IPS-15b (cell line): ENCODE results near the gene TCAIM.

Source experiments
- H3K27me3 ChIP-seq: one replicate; pipeline ENCODE4 v1.6.1; 2013; ENCODE audit warnings: low read length; ENCODE audit not compliant: control insufficient read depth, insufficient read depth
- H3K36me3 ChIP-seq: one replicate; pipeline ENCODE4 v1.6.1; 2013; ENCODE audit warnings: low read length; ENCODE audit not compliant: control insufficient read depth, insufficient read depth
- H3K4me1 ChIP-seq: one replicate; pipeline ENCODE4 v1.6.1; 2013; ENCODE audit warnings: mild to moderate bottlenecking, low read length; ENCODE audit not compliant: control insufficient read depth, insufficient read depth
- H3K4me3 ChIP-seq: one replicate; pipeline ENCODE4 v1.5.1; 2013; ENCODE audit warnings: low read depth, low read length
- H3K9ac ChIP-seq: one replicate; pipeline ENCODE4 v1.6.1; 2013; ENCODE audit warnings: low read depth, mild to moderate bottlenecking, low read length
- H3K9me3 ChIP-seq: one replicate; pipeline ENCODE4 v1.6.1; 2013; ENCODE audit warnings: mild to moderate bottlenecking, low read length; ENCODE audit not compliant: control insufficient read depth, insufficient read depth

TCAIM gene

GRCh38 chr3:44419116-44419922, 80.8 kb downstream of the TCAIM start:
- Histone ChIP-seq H3K9me3 (no peaks in the 10 kb centered on the region), H3K36me3 (no peaks in the 10 kb centered on the region), H3K4me3 (no peak overlapping the region), H3K4me1 (no peaks in the 10 kb centered on the region), H3K27me3 (no peaks in the 10 kb centered on the region), H3K9ac (no peak overlapping the region)

GRCh38 chr3:44419923-44420650, 81.5 kb downstream of the TCAIM start:
- Histone ChIP-seq H3K27me3 (no peaks in the 10 kb centered on the region), H3K36me3 (no peaks in the 10 kb centered on the region), H3K4me1 (no peaks in the 10 kb centered on the region), H3K9me3 (no peaks in the 10 kb centered on the region), H3K4me3 (no peak overlapping the region), H3K9ac (no peak overlapping the region)

DNA sequence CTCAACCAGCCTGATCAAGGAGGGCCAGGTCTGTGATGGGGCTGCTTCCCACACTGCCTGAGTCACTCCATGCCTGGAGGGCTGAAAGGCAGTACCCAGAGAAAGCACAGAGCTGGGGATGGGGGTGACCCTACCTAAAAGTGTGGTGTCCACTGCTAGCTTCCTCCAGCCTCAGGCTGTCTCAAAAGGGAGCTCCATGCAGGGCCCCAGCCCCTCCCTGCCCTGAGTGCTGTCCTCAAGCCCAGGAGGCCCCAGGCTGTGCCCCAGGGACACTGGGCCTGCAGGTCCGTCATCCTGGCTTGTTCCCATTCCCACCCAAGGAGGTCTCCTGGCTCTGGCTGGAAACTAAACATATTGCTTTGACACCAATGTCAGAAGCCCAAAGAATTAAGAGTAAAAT, 82.1 kb downstream of the TCAIM start:
- H3K4me3 ChIP-seq = no peak overlapping the region
- H3K27me3 ChIP-seq = no peaks in the 10 kb centered on the region
- no peaks in the 10 kb centered on the region for H3K9me3 ChIP-seq
- H3K4me1 ChIP-seq = no peaks in the 10 kb centered on the region
- no peaks in the 10 kb centered on the region for H3K36me3 ChIP-seq
- H3K9ac ChIP-seq = no peak overlapping the region

DNA sequence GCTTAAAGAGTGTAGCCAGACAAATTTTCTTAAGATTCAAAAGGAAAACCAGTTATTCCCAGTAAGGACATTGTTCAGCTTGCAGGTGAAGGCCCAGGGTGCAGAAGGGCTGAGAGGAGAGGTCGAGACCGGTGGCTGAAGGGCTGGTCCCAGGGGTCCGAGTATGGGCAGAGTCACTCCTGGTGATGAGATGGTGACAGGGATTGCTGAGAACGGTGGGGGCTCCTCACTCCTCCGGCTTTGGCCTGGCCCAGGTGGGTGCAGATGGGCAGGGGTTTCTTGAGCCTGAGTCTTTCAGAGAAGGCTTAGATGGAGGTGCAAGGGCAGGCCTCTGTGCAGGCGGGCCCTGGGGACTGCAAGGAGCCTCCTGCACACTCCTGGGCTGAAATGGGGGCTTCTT, 82.7 kb downstream of the TCAIM start:
- no peaks in the 10 kb centered on the region for H3K27me3 ChIP-seq
- no peaks in the 10 kb centered on the region for H3K4me1 ChIP-seq
- no peaks in the 10 kb centered on the region for H3K36me3 ChIP-seq
- H3K4me3 ChIP-seq = no peak overlapping the region
- no peak overlapping the region for H3K9ac ChIP-seq
- no peaks in the 10 kb centered on the region for H3K9me3 ChIP-seq

- no peak overlapping the region for H3K9ac ChIP-seq
- H3K4me1 ChIP-seq = no peaks in the 10 kb centered on the region
- H3K27me3 ChIP-seq = no peaks in the 10 kb centered on the region
- H3K4me3 ChIP-seq = no peak overlapping the region
- no peaks in the 10 kb centered on the region for H3K36me3 ChIP-seq
- no peaks in the 10 kb centered on the region for H3K9me3 ChIP-seq
Observed at GRCh38 chr3:44424758-44425157, 86.2 kb downstream of the TCAIM start.

- Histone ChIP-seq H3K9me3 (no peaks in the 10 kb centered on the region), H3K4me1 (no peaks in the 10 kb centered on the region), H3K4me3 (no peak overlapping the region), H3K36me3 (no peaks in the 10 kb centered on the region), H3K9ac (no peak overlapping the region), H3K27me3 (no peaks in the 10 kb centered on the region)
Observed at GRCh38 chr3:44427683-44428082, 89.1 kb downstream of the TCAIM start.

GRCh38 chr3:44428910-44429309, 90.3 kb downstream of the TCAIM start:
- no peaks in the 10 kb centered on the region for H3K9me3 ChIP-seq
- H3K27me3 ChIP-seq = no peaks in the 10 kb centered on the region
- no peaks in the 10 kb centered on the region for H3K36me3 ChIP-seq
- no peak overlapping the region for H3K4me3 ChIP-seq
- H3K4me1 ChIP-seq = no peaks in the 10 kb centered on the region
- no peak overlapping the region for H3K9ac ChIP-seq

DNA sequence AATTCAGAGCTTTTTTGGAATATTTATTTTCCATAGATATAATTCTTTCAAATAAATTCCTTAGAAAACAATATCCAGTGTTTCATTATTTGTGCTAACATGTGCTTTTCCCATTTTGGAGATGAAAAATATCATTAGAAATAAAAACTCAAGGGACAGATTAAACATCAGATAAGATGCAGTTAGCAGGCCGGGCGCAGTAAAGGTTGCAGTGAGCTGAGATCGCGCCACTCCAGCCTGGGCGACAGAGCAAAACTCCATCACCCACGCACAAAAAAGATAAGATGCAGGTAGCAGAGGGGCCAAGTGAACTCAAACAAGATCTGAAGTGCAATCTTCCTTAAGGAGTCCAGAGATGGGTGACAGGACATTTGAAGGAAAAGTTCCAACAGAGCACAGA, 90.9 kb downstream of the TCAIM start:
- Histone ChIP-seq H3K4me1 (no peaks in the 10 kb centered on the region), H3K4me3 (no peak overlapping the region), H3K9me3 (no peaks in the 10 kb centered on the region), H3K9ac (no peak overlapping the region), H3K36me3 (no peaks in the 10 kb centered on the region), H3K27me3 (no peaks in the 10 kb centered on the region)

DNA sequence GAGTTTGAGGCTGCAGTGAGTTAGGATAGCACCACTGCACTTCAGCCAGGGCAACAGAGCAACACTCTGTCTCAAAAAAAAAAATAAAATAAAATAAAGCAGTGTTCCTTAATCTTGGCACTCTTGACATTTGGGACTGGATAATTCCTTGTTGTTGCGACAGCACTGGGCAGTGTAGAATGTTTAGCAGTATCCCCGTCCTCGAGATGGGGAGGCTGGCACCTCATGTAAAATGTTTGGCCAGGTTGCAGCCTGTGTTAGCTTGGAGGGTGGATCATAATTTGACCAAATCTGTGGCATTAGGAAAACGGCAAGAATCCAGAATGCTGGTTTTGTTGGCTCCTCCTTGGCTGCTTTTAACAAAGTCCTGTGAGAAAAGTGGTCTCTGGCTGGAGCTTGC, 91.9 kb downstream of the TCAIM start:
- Histone ChIP-seq H3K9ac (no peak overlapping the region), H3K36me3 (no peaks in the 10 kb centered on the region), H3K9me3 (no peaks in the 10 kb centered on the region), H3K27me3 (no peaks in the 10 kb centered on the region), H3K4me1 (no peaks in the 10 kb centered on the region), H3K4me3 (no peak overlapping the region)

DNA sequence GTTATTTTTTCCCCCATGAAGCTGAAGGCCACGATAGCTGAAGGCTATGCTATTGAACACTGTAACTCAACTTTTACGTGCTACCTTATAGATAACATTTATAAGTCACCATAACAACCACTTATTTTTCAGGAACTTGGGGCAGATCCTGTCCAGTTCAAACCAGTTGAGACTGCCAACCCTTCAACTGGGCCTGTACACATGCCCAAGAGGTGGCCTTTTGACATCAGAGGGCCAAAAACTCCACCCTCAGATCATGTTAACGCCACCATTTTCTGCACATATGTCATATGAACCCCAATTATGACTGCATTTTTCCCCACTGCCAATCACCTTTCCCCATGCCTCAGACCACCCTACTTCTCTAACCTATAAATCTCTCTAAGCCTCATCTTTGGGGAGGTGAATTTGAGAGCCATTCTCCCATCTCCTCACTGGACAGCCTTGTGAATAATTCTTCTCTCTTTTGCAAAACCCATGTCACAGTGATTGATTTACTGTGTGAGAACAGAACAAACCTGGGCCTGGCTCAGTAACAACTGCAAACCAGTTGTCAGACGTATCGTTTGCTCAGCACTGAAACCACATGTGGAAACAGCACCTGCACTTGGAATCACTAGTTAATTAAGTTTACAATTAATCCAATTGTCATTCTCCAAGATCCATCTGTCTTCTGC, 96.4 kb downstream of the TCAIM start:
- no peaks in the 10 kb centered on the region for H3K9me3 ChIP-seq
- H3K9ac ChIP-seq = no peak overlapping the region
- H3K4me1 ChIP-seq = no peaks in the 10 kb centered on the region
- H3K36me3 ChIP-seq = no peaks in the 10 kb centered on the region
- no peak overlapping the region for H3K4me3 ChIP-seq
- no peaks in the 10 kb centered on the region for H3K27me3 ChIP-seq

DNA sequence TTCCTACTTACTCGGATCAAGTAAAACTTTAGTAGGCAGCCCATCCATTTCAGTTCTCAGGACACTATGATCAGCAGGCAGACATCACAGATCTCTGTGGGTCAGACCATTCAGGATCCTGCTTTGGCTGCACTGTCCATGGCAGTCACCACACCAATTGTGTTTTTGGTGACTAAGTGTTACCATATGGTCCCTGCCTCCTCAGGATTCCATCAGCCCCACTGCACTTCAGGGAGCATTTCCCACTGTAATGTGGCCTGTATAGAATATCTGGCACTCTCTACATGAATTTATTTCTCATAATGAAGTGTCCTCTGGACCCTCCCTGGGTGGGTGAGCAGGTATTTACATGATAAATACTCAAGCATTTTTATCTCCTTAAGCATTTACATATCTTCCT, 97.6 kb downstream of the TCAIM start:
- H3K9me3 ChIP-seq = no peaks in the 10 kb centered on the region
- H3K9ac ChIP-seq = no peak overlapping the region
- H3K36me3 ChIP-seq = no peaks in the 10 kb centered on the region

GRCh38 chr3:44437800-44438199, 99.2 kb downstream of the TCAIM start:
- no peak overlapping the region for H3K4me3 ChIP-seq
- no peaks in the 10 kb centered on the region for H3K9me3 ChIP-seq
- no peaks in the 10 kb centered on the region for H3K36me3 ChIP-seq
- no peaks in the 10 kb centered on the region for H3K27me3 ChIP-seq
- no peaks in the 10 kb centered on the region for H3K4me1 ChIP-seq
- no peak overlapping the region for H3K9ac ChIP-seq

More for the DNA sequence above, 97.6 kb downstream of the TCAIM start:
- Histone ChIP-seq H3K4me1 (no peaks in the 10 kb centered on the region), H3K4me3 (no peak overlapping the region), H3K27me3 (no peaks in the 10 kb centered on the region)
